Measurements from ENCODE around the gene LEMD2. TPM values are rescaled to one million over a fixed set of nuclear protein-coding genes. Genes with fewer than 3 reads are reported as not detected.

LEMD2 gene
- total RNA-seq, 1 donor from 2014 or later = 88.0 TPM

- POLR2A ChIA-PET = interaction anchor here (1.7 kb wide), 1 partner anchor 10 kb away, joined by 4 read pairs; no protein-coding TSS in a partner anchor
Observed at GRCh38 chr6:33777398-33778388, 11.2 kb downstream of the LEMD2 start.

GRCh38 chr6:33776764-33777163 lies 12.2 kb downstream of the LEMD2 start:
- Mint-ChIP-seq H3K36me3 (ENCODE audit: low read depth) (peaks cover 95% of the 10 kb centered on the region), H3K4me3 (no peak overlapping the region), H3K9me3 (no peaks in the 10 kb centered on the region), H3K4me1 (no peaks in the 10 kb centered on the region), H3K27me3 (no peaks in the 10 kb centered on the region), H3K27ac (no peak overlapping the region)
- CTCF ChIA-PET = no interaction called here
- no peak for TF ChIP-seq CTCF (IDR thresholded peaks at IDR 0.05)
- POLR2A ChIA-PET = no interaction called here
- DNase-seq (no peak), ATAC-seq (ENCODE audit: low read depth) (no peak)
- intact Hi-C loops (cut with micrococcal nuclease) = no loop called here

More at GRCh38 chr6:33777398-33778388, 11.2 kb downstream of the LEMD2 start:
- CTCF ChIA-PET = interaction anchor here (1.0 to 1.2 kb wide), 2 partner anchors 8 to 10 kb away, joined by 3 read pairs; no protein-coding TSS in a partner anchor
- Mint-ChIP-seq H3K27me3 (no peaks in the 10 kb centered on the region), H3K4me1 (no peaks in the 10 kb centered on the region), H3K4me3 (no peak overlapping the region), H3K27ac (no peak overlapping the region), H3K36me3 (ENCODE audit: low read depth) (peaks cover 96% of the 10 kb centered on the region), H3K9me3 (no peaks in the 10 kb centered on the region)
- no peak for TF ChIP-seq CTCF (IDR thresholded peaks at IDR 0.05)
- ATAC-seq (ENCODE audit: low read depth) (no peak), DNase-seq (no peak)
- intact Hi-C loops (cut with micrococcal nuclease) = no loop called here

- no peak for ATAC-seq (ENCODE audit: low read depth)
- H3K4me3 Mint-ChIP-seq = no peak overlapping the region
- ChIA-PET POLR2A (no interaction called here), CTCF (no interaction called here)
- no peak for TF ChIP-seq CTCF (IDR thresholded peaks at IDR 0.05)
- no peaks in the 10 kb centered on the region for H3K27me3 Mint-ChIP-seq
- H3K27ac Mint-ChIP-seq = no peak overlapping the region
- H3K9me3 Mint-ChIP-seq = no peaks in the 10 kb centered on the region
- intact Hi-C loops (cut with micrococcal nuclease) = no loop called here
- peaks cover 89% of the 10 kb centered on the region for H3K36me3 Mint-ChIP-seq (ENCODE audit: low read depth)
- H3K4me1 Mint-ChIP-seq = peaks cover 4% of the 10 kb centered on the region
- DNase-seq = no peak
Observed at GRCh38 chr6:33776186-33776585, 12.7 kb downstream of the LEMD2 start.

GRCh38 chr6:33774774-33775173 lies 14.2 kb downstream of the LEMD2 start:
- ChIA-PET CTCF (no interaction called here), POLR2A (no interaction called here)
- Mint-ChIP-seq H3K4me1 (peaks cover 5% of the 10 kb centered on the region), H3K4me3 (no peak overlapping the region), H3K27ac (no peak overlapping the region), H3K9me3 (no peaks in the 10 kb centered on the region), H3K27me3 (no peaks in the 10 kb centered on the region), H3K36me3 (ENCODE audit: low read depth) (peaks cover 75% of the 10 kb centered on the region)
- TF ChIP-seq CTCF (IDR thresholded peaks at IDR 0.05) = no peak
- ATAC-seq (ENCODE audit: low read depth) (no peak), DNase-seq (no peak)
- intact Hi-C loops (cut with micrococcal nuclease) = no loop called here

GRCh38 chr6:33772902-33773472 lies 15.9 kb downstream of the LEMD2 start:
- CTCF ChIA-PET = interaction anchor here (1.1 to 1.2 kb wide), 2 partner anchors 10 to 255 kb away, joined by 3 read pairs; no protein-coding TSS in a partner anchor
- H3K27me3 Mint-ChIP-seq = peaks cover 5% of the 10 kb centered on the region
- ATAC-seq (ENCODE audit: low read depth) (no peak), DNase-seq (no peak)
- H3K27ac Mint-ChIP-seq = no peak overlapping the region
- H3K4me1 Mint-ChIP-seq = peaks cover 5% of the 10 kb centered on the region
- POLR2A ChIA-PET = interaction anchor here (0.6 to 1.2 kb wide), 3 partner anchors 14 to 984 kb away, joined by 3 to 4 read pairs (median 4); partner anchors contain the start of gene UQCC2
- intact Hi-C loops (cut with micrococcal nuclease) = no loop called here
- TF ChIP-seq CTCF (IDR thresholded peaks at IDR 0.05) = no peak
- H3K9me3 Mint-ChIP-seq = no peaks in the 10 kb centered on the region
- H3K4me3 Mint-ChIP-seq = no peak overlapping the region
- H3K36me3 Mint-ChIP-seq (ENCODE audit: low read depth) = peaks cover 57% of the 10 kb centered on the region

Data from activated B cell treated with CpG ODN at 0.5 μM for 24 hours (primary cell).